HG03457 (cell line): Measurements from ENCODE around the gene SELP.

Experiments used
- ATAC-seq: cut with Tn5 transposase; IDR thresholded peaks from one replicate; pipeline ENCODE4 v1.9.1; 2021; ENCODE audit warnings: moderate number of reproducible peaks; ENCODE audit not compliant: unreplicated experiment

The SELP gene

GRCh38 chr1:169577981-169578738 is 51.8 kb downstream of the SELP start:
- ATAC-seq: no peak

- no peak for ATAC-seq
Measured at GRCh38 chr1:169576935-169577331, 53.0 kb downstream of the SELP start.

- ATAC-seq: no peak
Measured at GRCh38 chr1:169576241-169576934, 53.5 kb downstream of the SELP start.

- no peak for ATAC-seq
Measured at GRCh38 chr1:169574336-169574735, 55.6 kb downstream of the SELP start.

- ATAC-seq: no peak
Measured at GRCh38 chr1:169572187-169572586, 57.7 kb downstream of the SELP start.

- no peak for ATAC-seq
Measured at GRCh38 chr1:169571450-169571849, 58.5 kb downstream of the SELP start.

- ATAC-seq: no peak
Measured at GRCh38 chr1:169570172-169570574, 59.8 kb downstream of the SELP start.

- ATAC-seq: no peak
Measured at GRCh38 chr1:169568497-169568896, 61.4 kb downstream of the SELP start.

GRCh38 chr1:169565335-169566271 is 64.3 kb downstream of the SELP start:
- ATAC-seq: no peak

- ATAC-seq: no peak
Measured at GRCh38 chr1:169563650-169564049, 66.3 kb downstream of the SELP start.

GRCh38 chr1:169563019-169563615 is 66.8 kb downstream of the SELP start:
- no peak for ATAC-seq

- no peak for ATAC-seq
Measured at GRCh38 chr1:169561692-169562091, 68.2 kb downstream of the SELP start.

- no peak for ATAC-seq
Measured at GRCh38 chr1:169557131-169557530, 72.8 kb downstream of the SELP start.

- ATAC-seq: no peak
Measured at GRCh38 chr1:169550294-169550693, 79.6 kb downstream of the SELP start.

- ATAC-seq: no peak
Measured at GRCh38 chr1:169548282-169548681, 81.6 kb downstream of the SELP start.

- ATAC-seq: no peak
Measured at GRCh38 chr1:169546087-169546995, 83.6 kb downstream of the SELP start.

- no peak for ATAC-seq
Measured at GRCh38 chr1:169545472-169545871, 84.5 kb downstream of the SELP start.

- ATAC-seq: no peak
Measured at GRCh38 chr1:169538998-169539871, 90.7 kb downstream of the SELP start.
